GM13976 (cell line): ENCODE measurements around the gene CCDC33.

Source experiments
- DNase-seq: peaks from one replicate; pipeline ENCODE4 v3.0.0; 2012; ENCODE audit warnings: low spot score
- in situ Hi-C: fragments of 300-500 bp; cut with MboI; formaldehyde crosslinking; loops from one replicate; pipeline ENCODE4 v1.12.0; 2022; ENCODE audit warnings: low sequenced_read_pairs, mixed read lengths, inconsistent platforms; ENCODE audit not compliant: unreplicated experiment
- TF ChIP-seq, protein P1 (sequence below): IDR thresholded peaks from 2 replicates; pipeline ENCODE4 v1.5.1; 2012; ENCODE audit warnings: borderline replicate concordance, mild to moderate bottlenecking; ENCODE audit not compliant: insufficient read depth; ENCODE audit errors: extremely low read depth, missing control alignments, control extremely low read depth

The CCDC33 gene

DNA sequence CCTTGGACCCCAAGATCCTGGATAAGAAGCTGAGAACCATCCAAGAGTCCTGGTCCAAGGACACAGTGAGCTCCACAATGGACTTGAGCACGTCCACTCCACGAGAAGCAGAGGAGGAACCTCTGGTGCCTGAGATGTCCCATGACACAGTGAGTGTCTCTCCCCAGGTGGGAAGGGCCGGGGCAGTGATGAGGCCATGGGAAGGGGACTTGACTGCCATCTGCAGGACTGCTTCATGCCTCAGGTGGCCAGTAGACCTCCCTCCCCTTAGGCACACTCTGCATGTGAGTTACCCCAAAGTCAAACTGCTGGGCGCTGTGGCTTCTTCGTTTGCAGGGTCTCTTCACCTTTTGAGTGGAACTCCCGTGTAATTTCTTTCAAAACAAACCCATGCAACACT, 59.7 kb downstream of the CCDC33 start:
- no peak for DNase-seq
- in situ Hi-C loops: no loop called here
- TF ChIP-seq, protein P1, sequence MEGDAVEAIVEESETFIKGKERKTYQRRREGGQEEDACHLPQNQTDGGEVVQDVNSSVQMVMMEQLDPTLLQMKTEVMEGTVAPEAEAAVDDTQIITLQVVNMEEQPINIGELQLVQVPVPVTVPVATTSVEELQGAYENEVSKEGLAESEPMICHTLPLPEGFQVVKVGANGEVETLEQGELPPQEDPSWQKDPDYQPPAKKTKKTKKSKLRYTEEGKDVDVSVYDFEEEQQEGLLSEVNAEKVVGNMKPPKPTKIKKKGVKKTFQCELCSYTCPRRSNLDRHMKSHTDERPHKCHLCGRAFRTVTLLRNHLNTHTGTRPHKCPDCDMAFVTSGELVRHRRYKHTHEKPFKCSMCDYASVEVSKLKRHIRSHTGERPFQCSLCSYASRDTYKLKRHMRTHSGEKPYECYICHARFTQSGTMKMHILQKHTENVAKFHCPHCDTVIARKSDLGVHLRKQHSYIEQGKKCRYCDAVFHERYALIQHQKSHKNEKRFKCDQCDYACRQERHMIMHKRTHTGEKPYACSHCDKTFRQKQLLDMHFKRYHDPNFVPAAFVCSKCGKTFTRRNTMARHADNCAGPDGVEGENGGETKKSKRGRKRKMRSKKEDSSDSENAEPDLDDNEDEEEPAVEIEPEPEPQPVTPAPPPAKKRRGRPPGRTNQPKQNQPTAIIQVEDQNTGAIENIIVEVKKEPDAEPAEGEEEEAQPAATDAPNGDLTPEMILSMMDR: no peak

DNA sequence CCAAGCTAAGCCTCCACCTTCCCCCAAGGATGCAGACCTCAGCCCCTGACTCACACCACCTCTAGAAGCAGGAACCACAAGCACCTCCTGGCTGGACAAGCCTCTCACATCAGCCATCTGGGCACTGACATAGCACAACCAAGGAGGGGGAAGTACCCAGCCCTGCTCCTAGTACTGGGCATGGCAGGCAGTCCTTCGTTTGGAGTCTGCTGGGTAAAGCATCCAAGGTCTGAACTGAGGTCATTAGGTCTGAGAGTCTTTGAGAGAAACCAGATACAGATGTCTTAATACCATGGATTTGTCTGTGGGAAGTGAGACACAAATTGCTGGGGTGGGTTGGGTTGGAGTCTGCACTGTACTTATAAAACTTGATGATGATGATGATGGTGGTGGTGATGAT, 61.8 kb downstream of the CCDC33 start:
- TF ChIP-seq, protein P1: no peak
- no peak for DNase-seq
- in situ Hi-C loops: no loop called here

DNA sequence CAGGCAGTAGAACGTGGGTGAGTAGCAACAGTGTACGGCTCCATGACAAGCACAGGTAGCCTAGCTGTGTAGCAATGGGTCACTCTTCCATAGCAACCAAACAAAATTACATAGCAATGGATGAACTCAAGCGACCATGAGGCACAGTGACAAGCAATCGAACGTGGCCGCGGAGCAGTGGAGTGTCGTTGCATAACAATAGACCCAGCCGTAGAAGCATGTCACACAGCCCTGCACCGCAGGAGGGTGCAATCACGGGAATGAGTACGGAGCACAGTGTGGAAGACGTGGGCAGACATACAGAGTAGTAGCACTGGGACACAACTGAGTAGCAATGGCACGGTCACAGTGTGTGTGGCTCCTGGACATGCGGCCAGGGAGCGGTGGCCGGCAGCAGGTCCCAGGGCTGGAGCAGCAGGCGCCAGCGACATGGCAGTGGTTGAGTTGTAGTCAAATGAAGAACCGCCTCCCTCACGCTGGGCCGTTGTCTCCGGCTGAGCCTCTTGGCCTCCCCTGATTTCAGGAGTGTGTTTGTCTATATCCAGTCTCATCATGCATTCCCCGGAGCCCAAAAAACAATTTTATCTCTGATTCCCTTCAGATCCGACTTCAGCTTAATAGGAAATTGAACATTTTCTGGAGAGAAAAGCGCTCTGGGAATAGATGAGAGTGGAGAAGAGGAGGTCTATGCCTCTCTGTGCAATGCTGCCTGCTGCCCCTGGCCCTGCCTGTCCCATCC, 64.1 kb downstream of the CCDC33 start:
- DNase-seq: no peak
- in situ Hi-C loops: no loop called here
- TF ChIP-seq, protein P1: no peak

DNA sequence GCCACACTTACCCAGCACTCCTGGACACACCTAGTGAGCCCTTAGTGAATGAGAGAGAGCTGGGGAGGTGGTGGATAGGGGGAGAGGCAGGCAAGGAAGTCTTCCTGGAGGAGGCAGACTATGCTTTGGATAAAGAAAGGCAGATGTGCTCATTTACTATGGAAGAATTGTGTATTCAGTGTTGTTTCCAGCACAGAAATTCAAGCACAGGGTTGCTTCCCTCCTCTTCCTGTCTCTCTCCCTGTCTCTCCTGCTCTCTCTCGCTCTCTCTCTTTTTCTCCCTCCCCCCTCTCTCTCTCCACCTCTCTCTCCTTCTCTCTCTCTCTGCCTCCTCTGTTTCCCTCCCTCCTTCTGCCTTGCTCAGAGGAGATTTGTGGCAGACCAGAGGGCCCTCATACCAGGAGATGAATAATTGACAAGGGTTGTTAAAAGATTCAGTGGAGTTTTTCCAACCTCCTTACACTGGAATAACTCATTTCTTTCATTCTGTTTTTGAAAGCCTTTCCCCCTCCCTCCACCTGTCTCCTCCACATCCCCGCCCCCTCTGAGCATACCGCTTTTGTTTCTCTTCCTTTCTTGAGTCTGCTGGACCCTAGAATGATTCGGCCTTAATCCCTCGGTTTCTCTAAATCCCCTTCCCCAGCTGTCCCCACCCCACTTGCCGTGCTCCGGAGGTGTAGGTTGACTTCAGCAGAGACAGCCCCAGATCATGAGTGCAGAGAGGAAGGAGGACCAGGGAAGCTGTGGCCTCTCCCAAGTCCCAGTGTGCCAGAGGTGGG, 65.6 kb downstream of the CCDC33 start:
- in situ Hi-C loops: no loop called here
- no peak for DNase-seq
- TF ChIP-seq, protein P1: no peak

DNA sequence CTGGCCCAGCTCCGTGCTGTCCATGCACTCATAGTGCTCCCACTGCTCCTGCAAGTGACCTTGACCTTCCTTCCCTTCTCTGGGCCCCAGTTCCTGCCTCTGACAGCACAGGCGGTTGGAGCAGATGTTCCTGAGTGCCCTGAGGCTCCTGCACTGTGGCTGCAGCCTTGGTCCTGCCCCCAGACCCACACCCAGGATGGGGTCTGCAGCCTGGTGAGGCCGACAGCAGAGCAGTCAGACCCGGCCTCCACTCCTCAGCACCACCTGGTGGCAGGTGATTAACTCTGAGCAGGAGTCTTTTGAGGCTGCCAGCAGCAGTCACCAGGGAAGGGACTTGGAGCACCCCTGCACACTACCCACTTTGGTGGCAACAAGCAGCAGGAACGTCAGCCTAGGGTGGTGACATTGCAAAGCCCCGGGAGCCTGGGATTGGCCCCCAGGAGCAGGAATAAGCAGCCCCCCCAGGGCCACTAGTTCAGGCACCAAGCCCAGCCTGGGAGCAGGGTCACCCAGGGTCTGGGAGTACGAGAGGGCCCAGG, 66.8 kb downstream of the CCDC33 start:
- TF ChIP-seq, protein P1: peak; percentile 61
- in situ Hi-C loops: no loop called here
- DNase-seq: peak; percentile 85

DNA sequence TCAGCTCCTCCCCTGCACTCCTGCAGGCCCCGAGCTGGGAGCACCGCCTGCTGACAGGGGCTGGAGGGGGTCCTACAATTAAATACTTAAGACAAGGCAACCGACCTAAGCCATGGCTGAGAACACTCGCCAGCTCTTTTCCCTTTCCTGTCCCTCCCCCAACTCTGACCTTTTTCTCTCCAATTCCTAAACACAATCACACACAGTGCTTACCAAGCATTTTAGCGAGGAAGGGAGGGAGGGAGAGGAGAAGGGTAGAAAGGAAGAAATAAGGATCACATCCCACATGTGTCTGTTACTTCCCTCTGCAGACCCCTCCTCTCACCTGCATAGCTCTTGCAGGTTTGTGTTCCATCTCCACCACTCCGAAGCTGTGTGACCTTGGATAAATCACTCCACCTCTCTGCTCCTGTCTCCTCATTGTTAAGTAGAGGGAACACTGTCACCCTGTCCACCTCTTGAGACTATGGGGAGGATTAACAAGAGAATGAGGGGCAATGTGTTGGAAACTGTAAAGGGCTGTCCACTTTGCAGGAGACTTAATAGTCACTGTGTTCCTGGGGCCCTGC, 67.7 kb downstream of the CCDC33 start:
- in situ Hi-C loops: no loop called here
- no peak for DNase-seq
- TF ChIP-seq, protein P1: no peak
